GM21515 (cell line): ENCODE measurements around the gene LMF1.
A peak's percentile ranks its signal among the peaks of the same experiment; 100 is the strongest.

Experiments
- ATAC-seq: cut with Tn5 transposase; IDR thresholded peaks from one replicate; pipeline ENCODE4 v1.9.1; 2021; ENCODE audit not compliant: unreplicated experiment

Gene LMF1

GRCh38 chr16:819336-820043 is 151.3 kb downstream of the LMF1 start:
- ATAC-seq = no peak

- ATAC-seq = no peak
Observed at GRCh38 chr16:818592-818991, 152.2 kb downstream of the LMF1 start.

- no peak for ATAC-seq
Observed at GRCh38 chr16:818132-818531, 152.7 kb downstream of the LMF1 start.

GRCh38 chr16:817001-817906 is 153.5 kb downstream of the LMF1 start:
- no peak for ATAC-seq

- ATAC-seq = no peak
Observed at GRCh38 chr16:815861-816260, 154.9 kb downstream of the LMF1 start.

DNA sequence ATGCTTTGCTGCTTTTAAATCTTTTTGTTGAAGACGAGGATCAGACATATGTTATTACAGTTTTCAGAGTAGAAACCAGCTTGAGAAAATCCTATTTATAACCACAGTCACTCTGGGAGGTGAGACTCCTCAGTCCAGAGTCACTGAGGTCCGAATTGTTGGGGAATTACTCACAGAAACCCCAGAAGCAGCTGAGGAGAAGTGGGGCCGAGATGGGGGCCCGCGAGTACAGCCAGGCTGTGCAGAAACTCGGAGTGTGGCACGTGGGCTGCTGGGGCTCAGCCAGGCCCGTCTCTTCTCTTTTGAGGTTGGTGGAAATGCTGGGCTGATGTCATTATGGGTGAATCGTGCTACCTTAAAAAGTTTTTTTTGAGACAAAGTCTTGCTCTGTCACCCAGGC is 155.8 kb downstream of the LMF1 start:
- ATAC-seq = no peak

GRCh38 chr16:813916-814412 is 156.8 kb downstream of the LMF1 start:
- ATAC-seq = no peak

- ATAC-seq = no peak
Observed at GRCh38 chr16:813204-813915, 157.4 kb downstream of the LMF1 start.

DNA sequence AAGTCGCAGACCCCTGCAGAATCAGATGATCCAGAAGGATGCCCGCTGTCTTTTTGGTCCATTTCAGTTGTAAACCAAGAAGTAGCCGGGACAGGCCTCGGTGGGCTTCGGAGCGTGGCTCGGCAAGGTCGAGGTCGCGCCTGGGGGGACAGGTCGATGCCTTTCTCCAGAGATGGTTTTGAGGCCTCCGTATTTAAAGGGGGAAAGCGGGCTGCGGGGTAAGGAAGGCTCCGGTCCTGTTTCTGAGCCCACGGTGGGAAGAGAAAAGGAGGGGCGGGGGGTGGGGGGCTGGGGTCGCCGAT is 162.7 kb downstream of the LMF1 start:
- ATAC-seq = no peak

DNA sequence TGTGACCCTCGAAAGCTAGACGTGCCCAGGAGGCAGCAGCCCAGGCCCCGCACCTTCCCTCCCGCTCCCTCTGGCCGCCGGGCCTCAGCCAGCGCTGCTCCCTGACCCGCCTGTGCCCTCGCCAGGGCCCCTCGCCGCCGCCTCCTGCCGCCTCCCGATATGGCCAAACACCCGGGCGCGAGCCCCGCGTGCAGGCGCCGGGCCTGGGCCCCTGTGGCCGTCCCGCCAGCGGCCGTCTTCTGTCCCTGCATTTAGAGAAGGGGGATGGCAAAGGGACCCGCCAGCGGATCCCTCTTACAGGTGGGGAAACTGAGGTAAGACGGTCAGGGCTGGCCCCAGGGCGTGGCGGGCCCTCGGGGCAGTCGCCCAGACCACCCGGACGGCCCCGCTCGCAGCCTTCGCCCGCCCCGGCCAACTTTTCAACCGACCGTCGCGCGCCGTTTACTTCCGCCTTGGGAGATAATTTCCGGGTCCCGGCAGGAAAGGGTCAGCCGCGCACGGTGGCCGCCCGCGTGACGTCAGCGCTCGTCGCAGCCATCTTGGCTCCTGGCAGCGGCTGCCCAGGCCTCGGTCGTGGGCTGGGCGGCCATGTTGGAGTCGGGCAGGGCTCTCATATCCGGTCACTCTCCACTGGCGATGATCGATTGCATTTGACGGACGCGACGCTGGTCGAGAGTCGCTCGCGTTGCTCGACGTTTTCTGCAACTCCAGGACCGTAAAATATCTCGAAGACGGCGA is 163.3 kb downstream of the LMF1 start:
- peak; percentile 85 for ATAC-seq

- ATAC-seq = no peak
Observed at GRCh38 chr16:805474-805873, 165.3 kb downstream of the LMF1 start.

GRCh38 chr16:804193-805048 is 166.4 kb downstream of the LMF1 start:
- ATAC-seq = no peak

- ATAC-seq = no peak
Observed at GRCh38 chr16:803754-804080, 167.1 kb downstream of the LMF1 start.
